NCI-H69 (cell line): ENCODE measurements around the gene RBAK.
"Not testable (repeated sequence)": the region's sequence is repeated elsewhere in the genome, so short reads cannot be mapped to it uniquely, and the experiment has no call there.

Experiments used
- DNase-seq: peaks from one replicate; lab custom pipeline; 2025; lab: John Stamatoyannopoulos, UW

The RBAK gene

GRCh38 chr7:5051731-5052130 lies 6.1 kb downstream of the RBAK start:
- DNase-seq = not testable (repeated sequence)

GRCh38 chr7:5053175-5053574 lies 7.5 kb downstream of the RBAK start:
- no peak for DNase-seq

- DNase-seq = no peak
Measured at GRCh38 chr7:5063698-5064097, 18.0 kb downstream of the RBAK start.

GRCh38 chr7:5064391-5065106 lies 18.9 kb downstream of the RBAK start:
- peak; percentile 15 for DNase-seq

- no peak for DNase-seq
Measured at GRCh38 chr7:5065107-5065407, 19.4 kb downstream of the RBAK start.

GRCh38 chr7:5068521-5068920 lies 22.9 kb downstream of the RBAK start:
- no peak for DNase-seq

- no peak for DNase-seq
Measured at GRCh38 chr7:5070206-5070605, 24.5 kb downstream of the RBAK start.

- not testable (repeated sequence) for DNase-seq
Measured at GRCh38 chr7:5075187-5075586, 29.5 kb downstream of the RBAK start.

- DNase-seq = peak; percentile 92
Measured at GRCh38 chr7:5077740-5078139, 32.1 kb downstream of the RBAK start.

- DNase-seq = no peak
Measured at GRCh38 chr7:5082806-5083205, 37.1 kb downstream of the RBAK start.

GRCh38 chr7:5083311-5083711 lies 37.7 kb downstream of the RBAK start:
- DNase-seq = peak; percentile 67

GRCh38 chr7:5086256-5086655 lies 40.6 kb downstream of the RBAK start:
- no peak for DNase-seq

GRCh38 chr7:5088228-5088833 lies 42.7 kb downstream of the RBAK start:
- peak; percentile 28 for DNase-seq

GRCh38 chr7:5088906-5089305 lies 43.2 kb downstream of the RBAK start:
- DNase-seq = no peak

- no peak for DNase-seq
Measured at GRCh38 chr7:5093948-5094347, 48.3 kb downstream of the RBAK start.

- peak; percentile 11 for DNase-seq
Measured at GRCh38 chr7:5094641-5095040, 49.0 kb downstream of the RBAK start.

- DNase-seq = no peak
Measured at GRCh38 chr7:5116359-5116758, 70.7 kb downstream of the RBAK start.

- no peak for DNase-seq
Measured at GRCh38 chr7:5117095-5117970, 71.7 kb downstream of the RBAK start.
